ENCODE measurements around the gene SEMA3D.

Gene SEMA3D

GRCh38 chr7:84949067-84949466 lies 237.8 kb downstream of the SEMA3D start:
- DNase-seq (ENCODE audit: low read depth): no peak
- H3K4me3 ChIP-seq (ENCODE audit: low read depth, low read length): no peak overlapping the region

- DNase-seq (ENCODE audit: low read depth): no peak
- H3K4me3 ChIP-seq (ENCODE audit: low read depth, low read length): no peak overlapping the region
These were observed 238.2 kb downstream of the SEMA3D start for GRCh38 chr7:84948634-84949033.

GRCh38 chr7:84946549-84946948 lies 240.3 kb downstream of the SEMA3D start:
- no peak for DNase-seq (ENCODE audit: low read depth)
- no peak overlapping the region for H3K4me3 ChIP-seq (ENCODE audit: low read depth, low read length)

Measured in skeletal muscle cell (primary cell).